Panc1 (cell line): ENCODE measurements around the gene USP4.

Experiments
- POLR2AphosphoS5 ChIP-seq: IDR thresholded peaks from 2 replicates; pipeline ENCODE4 v1.6.1; 2012; ENCODE audit warnings: mild to moderate bottlenecking, low read depth, low read length, moderate library complexity
- TCF7L2 ChIP-seq: IDR thresholded peaks from 2 replicates; pipeline ENCODE4 v1.6.1; 2011; ENCODE audit warnings: mild to moderate bottlenecking, low read depth, low read length, inconsistent platforms
- TF ChIP-seq, protein P1 (sequence below): fragments of 450-650 bp; IDR thresholded peaks from 2 replicates; pipeline ENCODE4 v1.5.1; 2017; ENCODE audit warnings: mild to moderate bottlenecking
- TF ChIP-seq, protein P2 (sequence below), 2 experiments: IDR thresholded peaks; 2 replicates each; pipeline ENCODE4 v1.6.1; 2011 to 2012; ENCODE audit warnings: low read depth in 2 of 2, control low read depth in 1 of 2, low read length in 1 of 2, mild to moderate bottlenecking in 1 of 2, moderate library complexity in 1 of 2; ENCODE audit not compliant: insufficient read depth in 1 of 2

DNA sequence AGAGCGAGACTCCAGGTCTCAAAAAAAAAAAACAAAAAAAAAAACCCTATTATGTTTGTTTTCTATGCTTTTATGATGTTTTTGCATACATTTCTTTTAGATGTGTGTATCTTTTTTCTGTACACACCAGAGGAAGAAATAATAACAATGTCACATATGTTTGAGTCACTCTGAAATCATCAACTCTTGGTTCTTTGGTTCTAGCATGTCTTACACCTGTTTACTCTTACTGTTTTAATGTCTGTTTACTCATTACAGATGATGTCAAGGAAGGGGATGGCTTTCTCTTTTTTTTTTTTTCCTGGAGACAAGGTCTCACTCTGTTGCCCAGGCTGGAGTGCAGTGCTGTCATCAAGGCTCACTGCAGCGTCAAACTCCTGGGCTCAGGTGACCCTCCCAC lies 47.9 kb upstream of the USP4 start:
- TF ChIP-seq, protein P1, sequence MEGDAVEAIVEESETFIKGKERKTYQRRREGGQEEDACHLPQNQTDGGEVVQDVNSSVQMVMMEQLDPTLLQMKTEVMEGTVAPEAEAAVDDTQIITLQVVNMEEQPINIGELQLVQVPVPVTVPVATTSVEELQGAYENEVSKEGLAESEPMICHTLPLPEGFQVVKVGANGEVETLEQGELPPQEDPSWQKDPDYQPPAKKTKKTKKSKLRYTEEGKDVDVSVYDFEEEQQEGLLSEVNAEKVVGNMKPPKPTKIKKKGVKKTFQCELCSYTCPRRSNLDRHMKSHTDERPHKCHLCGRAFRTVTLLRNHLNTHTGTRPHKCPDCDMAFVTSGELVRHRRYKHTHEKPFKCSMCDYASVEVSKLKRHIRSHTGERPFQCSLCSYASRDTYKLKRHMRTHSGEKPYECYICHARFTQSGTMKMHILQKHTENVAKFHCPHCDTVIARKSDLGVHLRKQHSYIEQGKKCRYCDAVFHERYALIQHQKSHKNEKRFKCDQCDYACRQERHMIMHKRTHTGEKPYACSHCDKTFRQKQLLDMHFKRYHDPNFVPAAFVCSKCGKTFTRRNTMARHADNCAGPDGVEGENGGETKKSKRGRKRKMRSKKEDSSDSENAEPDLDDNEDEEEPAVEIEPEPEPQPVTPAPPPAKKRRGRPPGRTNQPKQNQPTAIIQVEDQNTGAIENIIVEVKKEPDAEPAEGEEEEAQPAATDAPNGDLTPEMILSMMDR = no peak
- TF ChIP-seq POLR2AphosphoS5 = no peak
- TF ChIP-seq TCF7L2 = no peak
- TF ChIP-seq, protein P2, sequence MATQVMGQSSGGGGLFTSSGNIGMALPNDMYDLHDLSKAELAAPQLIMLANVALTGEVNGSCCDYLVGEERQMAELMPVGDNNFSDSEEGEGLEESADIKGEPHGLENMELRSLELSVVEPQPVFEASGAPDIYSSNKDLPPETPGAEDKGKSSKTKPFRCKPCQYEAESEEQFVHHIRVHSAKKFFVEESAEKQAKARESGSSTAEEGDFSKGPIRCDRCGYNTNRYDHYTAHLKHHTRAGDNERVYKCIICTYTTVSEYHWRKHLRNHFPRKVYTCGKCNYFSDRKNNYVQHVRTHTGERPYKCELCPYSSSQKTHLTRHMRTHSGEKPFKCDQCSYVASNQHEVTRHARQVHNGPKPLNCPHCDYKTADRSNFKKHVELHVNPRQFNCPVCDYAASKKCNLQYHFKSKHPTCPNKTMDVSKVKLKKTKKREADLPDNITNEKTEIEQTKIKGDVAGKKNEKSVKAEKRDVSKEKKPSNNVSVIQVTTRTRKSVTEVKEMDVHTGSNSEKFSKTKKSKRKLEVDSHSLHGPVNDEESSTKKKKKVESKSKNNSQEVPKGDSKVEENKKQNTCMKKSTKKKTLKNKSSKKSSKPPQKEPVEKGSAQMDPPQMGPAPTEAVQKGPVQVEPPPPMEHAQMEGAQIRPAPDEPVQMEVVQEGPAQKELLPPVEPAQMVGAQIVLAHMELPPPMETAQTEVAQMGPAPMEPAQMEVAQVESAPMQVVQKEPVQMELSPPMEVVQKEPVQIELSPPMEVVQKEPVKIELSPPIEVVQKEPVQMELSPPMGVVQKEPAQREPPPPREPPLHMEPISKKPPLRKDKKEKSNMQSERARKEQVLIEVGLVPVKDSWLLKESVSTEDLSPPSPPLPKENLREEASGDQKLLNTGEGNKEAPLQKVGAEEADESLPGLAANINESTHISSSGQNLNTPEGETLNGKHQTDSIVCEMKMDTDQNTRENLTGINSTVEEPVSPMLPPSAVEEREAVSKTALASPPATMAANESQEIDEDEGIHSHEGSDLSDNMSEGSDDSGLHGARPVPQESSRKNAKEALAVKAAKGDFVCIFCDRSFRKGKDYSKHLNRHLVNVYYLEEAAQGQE (IDR thresholded peaks at IDR 0.05; ENCODE audit: insufficient read depth in 1 of 2, low read depth in 2 of 2, low read length in 1 of 2) = no peak
